ENCODE results near the gene CYP2J2. TPM values are rescaled to one million over a fixed set of nuclear protein-coding genes. Genes with fewer than 3 reads are reported as not detected.
A peak's percentile ranks its signal among the peaks of the same experiment; 100 is the strongest.
"Not testable (repeated sequence)": the region's sequence is repeated elsewhere in the genome, so short reads cannot be mapped to it uniquely, and the experiment has no call there.

Gene CYP2J2
- 1.4 TPM for polyA plus RNA-seq (ENCODE audit: insufficient read length)
- long read RNA-seq, donor 1: 0 reads
- long read RNA-seq, donor 2, partial matches to known transcripts: 0 of 2 reads
- long read RNA-seq, donor 2, other reads (novel, unspliced or antisense): 0 of 2 reads
- long read RNA-seq, donor 3: 0 reads
- long read RNA-seq, donor 4: 0 reads
- long read RNA-seq, donor 5, partial matches to known transcripts: 0 of 2 reads
- long read RNA-seq, donor 5, other reads (novel, unspliced or antisense): 0 of 2 reads
- long read RNA-seq, donor 6: 0 reads
- long read RNA-seq, donor 7: 0 reads
- long read RNA-seq, donor 8: 0 reads

DNA sequence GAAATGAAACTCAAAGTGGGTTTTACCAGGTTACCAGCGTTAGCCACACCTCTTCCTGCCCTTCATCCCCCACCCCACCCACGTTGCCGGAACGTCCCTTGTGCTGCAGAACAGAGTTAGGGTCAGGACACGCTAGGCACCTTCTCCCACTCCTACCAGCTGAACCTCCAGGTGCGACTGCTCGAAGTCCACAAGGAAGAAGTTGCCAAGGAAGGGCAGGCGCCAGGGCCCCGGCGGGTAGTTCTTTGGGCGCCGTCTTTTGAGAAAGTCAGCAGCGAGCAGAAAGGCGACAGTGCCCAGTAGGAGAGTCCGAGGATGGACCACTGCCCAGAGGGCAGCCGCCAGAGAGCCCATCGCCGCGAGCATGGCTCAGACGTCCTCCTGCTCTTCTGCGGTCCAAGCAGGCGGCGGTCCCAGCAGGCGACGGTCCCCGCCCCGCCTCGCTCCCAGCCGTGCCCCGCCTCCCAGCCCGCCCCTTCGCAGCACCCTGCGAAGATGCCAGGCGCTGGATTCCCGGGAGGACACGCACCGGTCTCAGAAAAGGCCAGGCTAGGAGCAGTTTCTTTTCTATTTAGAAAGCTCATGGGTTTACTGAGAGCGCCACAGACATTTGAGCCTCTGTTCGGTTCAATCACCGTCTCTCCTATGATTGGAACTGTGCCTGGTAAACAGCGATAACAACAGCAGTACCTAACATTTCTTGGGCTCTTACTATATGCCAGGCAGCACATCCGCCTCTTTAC is at the start of gene CYP2J2:
CYP2J2 (minus strand) TSS at position 393 of the 743 bp plus-strand sequence; CDS start at position 366, 27 bp downstream.
- DNase-seq: no peak

GRCh38 chr1:59973719-59974118 is 47.1 kb upstream of the CYP2J2 start:
- no peak for DNase-seq

- no peak for DNase-seq
Observed at GRCh38 chr1:59972216-59972927, 45.8 kb upstream of the CYP2J2 start.

- DNase-seq: peak; percentile 72
Observed at GRCh38 chr1:59971464-59971911, 44.9 kb upstream of the CYP2J2 start.

DNA sequence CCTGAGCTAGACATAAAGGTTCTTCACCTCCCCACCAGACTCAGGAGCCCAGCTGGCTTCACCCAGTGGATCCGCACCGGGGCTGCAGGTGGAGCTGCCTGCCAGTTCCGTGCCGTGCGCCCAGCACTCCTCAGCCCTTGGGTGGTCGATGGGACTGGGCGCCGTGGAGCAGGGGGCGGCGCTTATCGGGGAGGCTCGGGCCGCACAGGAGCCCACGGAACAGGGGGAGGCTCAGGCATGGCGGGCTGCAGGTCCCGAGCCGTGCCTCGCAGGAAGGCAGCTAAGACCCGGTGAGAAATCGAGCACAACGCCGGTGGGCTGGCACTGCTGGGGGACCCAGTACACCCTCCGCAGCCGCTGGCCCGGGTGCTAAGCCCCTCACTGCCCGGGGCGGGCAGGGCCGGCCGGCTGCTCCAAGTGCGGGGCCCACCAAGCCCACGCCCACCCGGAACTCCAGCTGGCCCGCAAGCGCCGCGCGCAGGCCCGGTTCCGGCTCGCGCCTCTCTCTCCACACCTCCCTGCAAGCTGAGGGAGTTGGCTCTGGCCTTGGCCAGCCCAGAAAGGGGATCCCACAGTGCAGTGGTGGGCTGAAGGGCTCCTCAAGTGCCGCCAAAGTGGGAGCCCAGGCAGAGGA is 43.1 kb upstream of the CYP2J2 start:
- not testable (repeated sequence) for DNase-seq

GRCh38 chr1:59968746-59969145 is 42.2 kb upstream of the CYP2J2 start:
- DNase-seq: not testable (repeated sequence)

GRCh38 chr1:59967780-59968179 is 41.2 kb upstream of the CYP2J2 start:
- DNase-seq: no peak

GRCh38 chr1:59967141-59967697 is 40.6 kb upstream of the CYP2J2 start:
- DNase-seq: no peak

DNA sequence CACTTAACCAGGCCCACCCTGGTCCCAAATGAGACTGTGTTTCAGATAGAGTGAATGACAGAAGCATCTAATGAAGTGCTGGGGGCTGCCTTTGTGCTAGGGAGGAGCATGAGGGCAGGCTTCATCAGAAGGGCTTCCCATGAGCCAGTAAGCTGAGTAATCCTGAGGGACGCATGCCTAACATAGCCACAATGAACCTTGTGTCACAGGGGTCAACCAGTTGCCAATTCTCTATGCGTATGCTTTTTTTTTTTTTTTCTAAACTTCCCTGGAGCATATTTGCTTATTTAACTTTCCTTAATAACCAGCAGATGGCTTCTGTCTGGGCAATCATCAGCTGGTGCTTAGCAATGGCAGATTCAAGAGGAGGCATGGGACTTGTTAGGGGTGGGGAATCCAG is 25.5 kb upstream of the CYP2J2 start:
- no peak for DNase-seq

GRCh38 chr1:59949648-59950047 is 23.1 kb upstream of the CYP2J2 start:
- no peak for DNase-seq

DNA sequence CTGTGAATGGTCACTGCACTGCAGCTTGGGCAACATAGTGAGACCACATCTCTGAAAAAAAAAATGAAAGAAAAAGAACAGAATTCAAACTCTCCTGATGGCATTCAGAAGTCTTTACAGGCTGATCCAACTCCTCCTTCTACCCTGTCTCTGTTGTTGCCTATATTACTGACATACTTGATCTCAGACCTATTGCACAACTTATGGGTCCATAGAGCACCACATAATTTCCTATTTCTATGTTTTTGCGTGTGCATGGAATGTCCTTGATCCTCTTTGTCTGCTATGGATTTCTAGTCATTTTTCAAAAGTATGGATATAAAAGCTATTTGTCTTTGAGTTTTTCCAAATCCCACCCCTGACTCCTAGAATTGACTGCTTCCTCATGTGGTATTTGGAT is 22.4 kb upstream of the CYP2J2 start:
- no peak for DNase-seq

GRCh38 chr1:59947047-59947938 is 20.7 kb upstream of the CYP2J2 start:
- DNase-seq: peak; percentile 53

- no peak for DNase-seq
Observed at GRCh38 chr1:59945790-59946189, 19.2 kb upstream of the CYP2J2 start.

DNA sequence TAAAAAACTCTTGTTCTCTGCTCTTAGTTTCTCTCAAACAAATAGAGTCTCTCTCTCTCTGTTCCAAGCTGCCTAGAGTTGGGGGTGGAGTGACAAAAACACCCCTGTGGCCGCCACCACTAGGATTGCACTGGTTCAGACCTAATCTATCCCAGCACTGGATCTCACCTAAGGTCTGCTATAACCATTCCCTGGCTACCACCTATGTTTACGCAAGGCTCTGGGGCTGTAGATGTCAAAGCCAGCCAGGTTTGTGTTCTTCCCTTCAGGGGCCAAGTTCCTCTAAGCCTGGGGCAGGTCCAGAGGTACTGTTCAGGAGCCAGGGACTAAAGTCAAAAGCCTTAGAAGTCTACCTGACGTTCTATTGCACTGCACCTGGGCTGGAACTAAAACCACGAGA is 12.8 kb upstream of the CYP2J2 start:
- no peak for DNase-seq

DNA sequence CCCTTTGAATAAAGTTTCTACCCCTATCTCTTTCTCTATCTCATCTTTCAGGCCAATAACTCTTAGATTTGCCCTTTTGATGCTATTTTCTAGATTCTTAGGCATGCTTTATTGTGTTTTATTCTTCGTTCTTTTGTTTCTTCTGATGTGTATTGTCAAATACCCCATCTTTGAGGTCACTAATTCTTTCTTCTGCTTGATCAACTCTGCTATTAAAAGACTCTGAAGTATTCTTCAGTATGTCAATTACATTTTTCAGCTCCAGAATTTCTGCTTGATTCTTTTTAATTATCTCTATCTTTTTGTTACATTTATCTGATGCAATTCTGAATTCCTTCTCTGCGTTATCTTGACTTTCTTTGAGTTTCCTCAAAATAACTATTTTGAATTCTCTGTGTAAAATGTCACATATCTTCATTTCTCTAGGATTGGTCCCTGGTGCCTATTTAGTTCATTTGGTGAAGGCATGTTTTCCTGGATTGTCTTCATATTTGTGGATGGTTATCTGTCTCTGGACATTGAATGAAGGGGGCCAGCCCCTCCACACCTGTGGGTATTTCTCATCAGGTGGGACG is 11.2 kb upstream of the CYP2J2 start:
- no peak for DNase-seq

- no peak for DNase-seq
Observed at GRCh38 chr1:59936358-59936821, 9.8 kb upstream of the CYP2J2 start.

GRCh38 chr1:59928996-59929395 is 2.4 kb upstream of the CYP2J2 start:
- DNase-seq: no peak

DNA sequence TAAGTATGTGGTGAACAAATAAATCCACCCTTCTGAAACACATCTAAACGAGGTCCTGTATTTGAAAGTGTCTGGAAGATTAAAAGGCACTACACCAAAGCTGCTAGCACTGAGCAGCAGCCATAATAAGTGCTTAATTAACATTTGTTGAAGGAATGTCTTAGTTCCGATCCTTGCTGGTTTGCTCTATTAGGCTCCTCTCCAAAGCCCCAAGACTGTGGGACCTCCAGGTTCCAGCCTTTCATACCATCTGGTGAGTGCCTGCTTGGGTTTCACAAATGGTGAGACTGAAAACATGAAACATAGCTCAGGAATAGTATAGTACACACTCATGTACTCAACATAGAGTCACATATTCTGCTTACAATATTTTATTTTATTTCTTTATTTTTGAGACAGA is 640 bp upstream of the CYP2J2 start:
- no peak for DNase-seq

- DNase-seq: no peak
Observed at GRCh38 chr1:59924653-59925052, 1.9 kb downstream of the CYP2J2 start.

DNA sequence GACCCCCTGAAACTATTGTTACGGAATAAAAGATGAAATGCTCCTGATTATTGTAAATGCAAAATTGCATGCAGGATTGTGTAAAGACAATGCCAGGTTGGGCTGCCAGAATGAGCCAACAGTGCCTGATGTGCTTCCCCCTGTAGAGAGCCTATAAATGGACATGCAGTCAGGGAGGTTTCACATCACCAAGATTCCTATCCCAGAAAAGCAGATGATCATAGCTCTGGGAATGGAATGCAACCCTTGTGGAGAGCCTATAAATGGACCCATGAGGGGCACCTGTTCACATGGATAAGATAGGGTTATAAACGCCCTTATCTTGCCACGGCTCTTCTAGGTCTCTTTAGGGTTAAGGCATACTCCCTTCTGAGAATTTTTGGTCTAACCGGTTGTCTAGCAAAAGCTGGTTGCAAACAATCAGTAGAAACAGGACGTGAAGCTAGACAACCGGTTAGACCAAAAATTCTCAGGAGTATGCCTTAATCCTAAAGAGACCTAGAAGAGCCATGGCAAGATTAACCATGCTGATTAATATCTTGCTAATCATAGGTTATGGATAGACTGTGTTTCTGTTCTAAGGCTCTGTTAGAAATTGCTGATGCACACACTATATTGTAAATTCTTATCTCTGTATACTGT is 5.2 kb downstream of the CYP2J2 start:
- DNase-seq: not testable (repeated sequence)

Measured in left kidney (tissue), 8 donors.